Measurements from ENCODE around the gene NLE1.
"Not testable (repeated sequence)": the region's sequence is repeated elsewhere in the genome, so short reads cannot be mapped to it uniquely, and the experiment has no call there.

Gene NLE1

DNA sequence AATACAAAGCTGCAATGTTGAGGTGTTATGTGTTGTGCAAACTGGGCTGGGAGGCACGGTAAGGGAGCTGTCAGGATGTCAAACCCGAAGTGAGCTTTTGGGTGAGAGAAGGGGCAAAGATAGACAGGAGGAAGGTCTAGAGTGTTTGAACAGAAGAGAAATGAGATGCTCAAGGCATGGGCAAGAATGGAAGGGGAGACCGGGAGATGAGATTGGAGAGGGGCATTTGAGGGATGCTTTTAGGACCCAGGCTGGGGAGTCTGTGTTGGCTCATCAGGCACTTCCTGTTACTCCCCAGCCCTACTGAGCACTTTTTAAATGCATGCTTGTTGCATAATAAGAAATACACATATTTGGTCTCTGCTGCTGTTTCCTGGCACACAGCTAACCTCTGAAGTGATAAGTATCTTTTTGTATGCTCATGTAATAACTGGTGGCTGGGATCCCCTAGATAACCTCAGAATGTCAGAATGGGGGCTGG is 19.2 kb upstream of the NLE1 start:
- no peak for DNase-seq (ENCODE audit: low spot score)

GRCh38 chr17:35160354-35161201 is 18.5 kb upstream of the NLE1 start:
- no peak for DNase-seq (ENCODE audit: low spot score)

DNA sequence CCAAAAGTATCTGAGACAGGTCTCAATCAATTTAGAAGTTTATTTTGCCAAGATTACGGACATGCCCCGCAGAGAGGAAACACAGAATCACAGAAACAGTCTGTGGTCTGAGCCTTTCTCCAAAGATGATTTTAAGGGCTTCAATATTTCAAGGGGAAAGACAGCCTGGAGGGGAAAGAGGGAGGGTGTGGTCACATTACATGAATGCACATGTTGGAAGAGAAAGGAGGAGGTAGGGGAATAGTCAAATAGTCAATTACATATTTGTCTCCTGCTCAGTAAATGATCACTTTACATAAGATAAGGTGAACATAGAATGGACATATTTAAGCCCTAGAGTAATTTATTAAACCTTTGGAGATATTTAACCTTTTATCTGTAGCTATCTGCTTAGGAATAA is 17.8 kb upstream of the NLE1 start:
- DNase-seq (ENCODE audit: low spot score): no peak

DNA sequence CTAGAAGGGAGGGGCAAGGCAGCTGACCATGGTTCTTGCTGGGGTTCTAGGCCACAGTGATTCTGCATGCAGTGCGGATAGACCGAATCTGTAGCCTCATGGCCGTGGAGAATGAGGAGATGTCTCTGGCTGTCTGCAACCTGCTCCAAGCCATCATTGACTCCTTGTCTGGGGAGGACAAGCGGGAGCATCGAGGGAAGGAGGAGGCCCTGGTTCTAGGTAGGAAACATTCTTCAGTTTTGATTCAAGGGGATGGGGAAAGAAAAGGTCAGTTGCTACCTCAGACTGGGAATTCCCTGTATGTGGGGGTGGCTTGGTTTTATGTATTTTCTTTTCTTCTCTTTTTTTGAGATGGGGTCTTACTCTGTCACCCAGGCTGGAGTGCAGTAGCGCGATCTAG is 13.1 kb upstream of the NLE1 start:
- no peak for DNase-seq (ENCODE audit: low spot score)

GRCh38 chr17:35154196-35155165 is 12.4 kb upstream of the NLE1 start:
- DNase-seq (ENCODE audit: low spot score): no peak

GRCh38 chr17:35152421-35153140 is 10.5 kb upstream of the NLE1 start:
- DNase-seq (ENCODE audit: low spot score): no peak

GRCh38 chr17:35151080-35151479 is 9.0 kb upstream of the NLE1 start:
- not testable (repeated sequence) for DNase-seq (ENCODE audit: low spot score)

- DNase-seq (ENCODE audit: low spot score): no peak
These were observed 7.8 kb upstream of the NLE1 start for GRCh38 chr17:35149941-35150340.

GRCh38 chr17:35148144-35148543 is 6.0 kb upstream of the NLE1 start:
- no peak for DNase-seq (ENCODE audit: low spot score)

DNA sequence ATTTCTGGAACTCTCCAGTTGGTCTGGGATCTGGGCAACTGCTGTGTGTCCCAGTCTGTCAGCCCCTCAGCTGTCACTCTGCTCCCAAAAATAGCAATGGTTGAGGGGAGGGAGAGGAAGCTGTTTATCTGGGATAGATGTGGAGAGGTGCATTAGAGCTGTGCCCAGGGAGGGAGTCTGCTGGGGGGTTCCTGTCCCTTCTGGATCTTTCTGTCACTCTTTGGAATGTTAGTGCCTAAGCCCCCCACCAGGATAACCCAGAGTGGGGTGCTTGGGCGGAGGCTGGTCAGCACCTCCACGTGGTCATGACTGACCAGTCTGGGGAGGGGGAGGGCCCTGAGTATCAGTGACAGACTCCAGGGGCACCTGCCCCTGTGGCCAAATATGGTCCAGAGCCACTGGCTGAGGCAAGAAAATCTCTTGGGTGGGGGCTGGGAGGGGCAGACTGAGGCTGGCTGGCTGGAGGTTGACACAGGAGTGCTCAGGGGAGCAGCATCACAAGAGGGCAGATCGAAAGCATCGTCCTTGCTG is 5.3 kb upstream of the NLE1 start, which contains the start of gene UNC45B:
Gene UNC45B (plus strand): TSS at position 443 of the 531 bp plus-strand sequence. CDS start 447 bp downstream, outside the sequence.
- DNase-seq (ENCODE audit: low spot score): no peak

GRCh38 chr17:35146214-35146833 is 4.2 kb upstream of the NLE1 start:
- no peak for DNase-seq (ENCODE audit: low spot score)

GRCh38 chr17:35144840-35145239 is 2.7 kb upstream of the NLE1 start:
- DNase-seq (ENCODE audit: low spot score): no peak

DNA sequence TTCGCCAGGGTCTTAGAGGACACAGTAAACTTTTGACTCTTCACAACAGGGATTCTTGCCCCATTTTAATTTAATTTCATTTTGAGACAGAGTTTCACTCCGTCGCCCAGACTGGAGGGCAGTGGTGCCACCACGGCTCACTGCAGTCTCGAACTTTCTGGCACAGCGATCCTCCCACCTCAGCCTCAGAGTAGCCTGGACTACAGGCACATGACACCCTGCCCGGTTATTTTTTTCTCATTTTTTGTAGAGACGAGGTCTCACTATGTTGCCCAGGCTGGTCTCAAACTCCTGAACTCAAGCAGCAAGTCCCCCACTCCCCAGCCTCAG is 329 bp upstream of the NLE1 start:
- no peak for DNase-seq (ENCODE audit: low spot score)

- no peak for DNase-seq (ENCODE audit: low spot score)
These were observed 3.9 kb downstream of the NLE1 start for GRCh38 chr17:35138218-35138617.

GRCh38 chr17:35135322-35135721 is 6.8 kb downstream of the NLE1 start:
- DNase-seq (ENCODE audit: low spot score): no peak

GRCh38 chr17:35132816-35133550 is 9.1 kb downstream of the NLE1 start:
- DNase-seq (ENCODE audit: low spot score): no peak

GRCh38 chr17:35132099-35132498 is 10.0 kb downstream of the NLE1 start:
- no peak for DNase-seq (ENCODE audit: low spot score)

DNA sequence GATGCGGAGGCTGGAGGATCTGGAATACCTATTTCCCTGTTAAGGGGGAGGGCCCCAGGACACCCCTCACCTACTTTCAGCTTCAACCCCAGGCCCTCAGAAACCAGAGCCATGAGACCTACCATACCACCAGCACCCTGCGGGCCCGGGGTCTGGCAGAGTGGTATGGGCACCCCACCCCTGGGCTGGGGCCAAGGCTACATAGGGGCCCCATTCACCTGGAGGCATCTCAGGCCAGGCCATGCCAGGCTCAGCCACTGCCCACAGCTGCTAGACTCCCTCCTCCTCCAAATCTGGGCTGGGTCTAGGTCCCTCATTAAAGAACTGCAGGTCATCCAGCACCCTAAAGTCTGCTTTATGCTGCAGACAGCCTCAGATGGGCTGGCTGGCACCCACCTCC is 11.7 kb downstream of the NLE1 start:
- DNase-seq (ENCODE audit: low spot score): no peak

DNA sequence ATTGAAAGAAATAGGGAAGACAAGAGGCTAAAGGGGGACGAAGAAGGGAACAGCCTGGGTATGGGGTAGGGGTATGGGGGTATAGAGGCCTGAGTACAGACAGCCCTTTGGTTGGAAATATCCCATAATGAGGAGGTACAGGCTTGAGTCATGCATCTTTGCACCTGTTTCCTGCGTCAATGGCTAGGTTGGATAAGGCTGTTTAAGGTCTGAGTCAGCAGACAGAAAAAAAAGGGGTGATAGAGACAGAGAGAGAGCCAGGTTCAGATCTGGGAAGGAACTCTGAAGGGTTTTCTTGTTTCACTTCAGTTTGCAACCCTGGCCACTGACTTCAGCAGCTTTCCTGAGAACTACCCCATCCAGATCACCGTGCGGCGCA is 12.1 kb downstream of the NLE1 start:
- no peak for DNase-seq (ENCODE audit: low spot score)

- no peak for DNase-seq (ENCODE audit: low spot score)
These were observed 12.7 kb downstream of the NLE1 start for GRCh38 chr17:35129154-35129972.
